ENCODE measurements around the gene PCED1B. TPM values are rescaled to one million over a fixed set of nuclear protein-coding genes. Genes with fewer than 3 reads are reported as not detected.

PCED1B gene
- total RNA-seq, 4 donors from 2014 or later: 1.2 to 2.5 (median 2.3) TPM; not detected in 1

DNA sequence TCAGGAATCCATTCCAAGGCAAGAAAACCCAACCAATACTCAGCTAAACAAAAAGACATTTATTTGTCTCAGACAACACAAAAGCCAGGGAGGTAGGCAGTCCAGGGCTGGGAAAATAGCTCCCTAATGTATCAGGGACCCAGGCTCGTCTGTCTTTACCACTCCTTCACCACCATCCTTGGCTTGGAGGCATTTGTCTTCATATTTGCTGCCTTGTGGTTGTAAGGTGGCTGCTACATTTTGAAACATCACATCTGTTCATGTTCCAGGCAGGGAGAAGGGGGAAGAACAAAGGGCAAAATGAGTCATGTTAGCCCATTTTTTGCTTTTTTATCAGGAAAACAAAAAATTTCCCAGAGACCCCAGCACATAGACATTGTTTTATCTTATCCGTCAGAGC lies 44.8 kb upstream of the PCED1B start:
- H3K27me3 ChIP-seq: no peaks in the 10 kb centered on the region
- no peak for DNase-seq
- H3K27ac ChIP-seq: no peak overlapping the region
- H3K4me3 ChIP-seq: no peak overlapping the region
- 69 to 74% methylated on average over 2 of the region's 2 CpGs for WGBS, 2 donors
- no peaks in the 10 kb centered on the region for H3K36me3 ChIP-seq
- no peaks in the 10 kb centered on the region for H3K9me3 ChIP-seq
- intact Hi-C loops (cut with DNase I): loop anchor here (10.0 kb wide), 1 partner anchor 360 kb away; no protein-coding TSS in a partner anchor
- no peak for TF ChIP-seq POLR2A (IDR thresholded peaks at IDR 0.05)
- TF ChIP-seq, protein P1, sequence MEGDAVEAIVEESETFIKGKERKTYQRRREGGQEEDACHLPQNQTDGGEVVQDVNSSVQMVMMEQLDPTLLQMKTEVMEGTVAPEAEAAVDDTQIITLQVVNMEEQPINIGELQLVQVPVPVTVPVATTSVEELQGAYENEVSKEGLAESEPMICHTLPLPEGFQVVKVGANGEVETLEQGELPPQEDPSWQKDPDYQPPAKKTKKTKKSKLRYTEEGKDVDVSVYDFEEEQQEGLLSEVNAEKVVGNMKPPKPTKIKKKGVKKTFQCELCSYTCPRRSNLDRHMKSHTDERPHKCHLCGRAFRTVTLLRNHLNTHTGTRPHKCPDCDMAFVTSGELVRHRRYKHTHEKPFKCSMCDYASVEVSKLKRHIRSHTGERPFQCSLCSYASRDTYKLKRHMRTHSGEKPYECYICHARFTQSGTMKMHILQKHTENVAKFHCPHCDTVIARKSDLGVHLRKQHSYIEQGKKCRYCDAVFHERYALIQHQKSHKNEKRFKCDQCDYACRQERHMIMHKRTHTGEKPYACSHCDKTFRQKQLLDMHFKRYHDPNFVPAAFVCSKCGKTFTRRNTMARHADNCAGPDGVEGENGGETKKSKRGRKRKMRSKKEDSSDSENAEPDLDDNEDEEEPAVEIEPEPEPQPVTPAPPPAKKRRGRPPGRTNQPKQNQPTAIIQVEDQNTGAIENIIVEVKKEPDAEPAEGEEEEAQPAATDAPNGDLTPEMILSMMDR (IDR thresholded peaks at IDR 0.05): no peak
- peaks cover 0 to 21% (median 0%) of the 10 kb centered on the region in 3 donors for H3K4me1 ChIP-seq

DNA sequence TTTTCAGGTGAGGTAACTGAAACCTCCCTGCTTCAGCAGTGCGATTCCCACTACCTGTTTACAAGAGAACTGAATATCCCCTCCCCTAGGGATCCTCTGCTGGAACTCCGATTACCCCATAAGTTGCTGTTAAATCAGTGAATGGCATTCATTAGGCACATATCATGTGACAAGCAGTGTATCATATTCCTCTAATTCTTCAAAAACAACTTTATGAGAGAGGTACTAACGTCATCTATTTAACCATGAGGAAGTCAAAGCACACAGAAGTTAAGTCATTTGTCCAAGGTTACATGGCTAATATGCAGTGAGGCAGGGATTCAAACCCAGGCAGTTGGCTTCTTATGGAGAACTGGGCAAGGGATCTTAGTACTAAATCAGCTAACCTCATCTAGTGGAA lies 43.9 kb upstream of the PCED1B start:
- 63 to 97% methylated on average over 3 of the region's 3 CpGs for WGBS, 2 donors
- intact Hi-C loops (cut with DNase I): loop anchor here (10.0 kb wide), 1 partner anchor 359 kb away; no protein-coding TSS in a partner anchor
- H3K9me3 ChIP-seq: no peaks in the 10 kb centered on the region

DNA sequence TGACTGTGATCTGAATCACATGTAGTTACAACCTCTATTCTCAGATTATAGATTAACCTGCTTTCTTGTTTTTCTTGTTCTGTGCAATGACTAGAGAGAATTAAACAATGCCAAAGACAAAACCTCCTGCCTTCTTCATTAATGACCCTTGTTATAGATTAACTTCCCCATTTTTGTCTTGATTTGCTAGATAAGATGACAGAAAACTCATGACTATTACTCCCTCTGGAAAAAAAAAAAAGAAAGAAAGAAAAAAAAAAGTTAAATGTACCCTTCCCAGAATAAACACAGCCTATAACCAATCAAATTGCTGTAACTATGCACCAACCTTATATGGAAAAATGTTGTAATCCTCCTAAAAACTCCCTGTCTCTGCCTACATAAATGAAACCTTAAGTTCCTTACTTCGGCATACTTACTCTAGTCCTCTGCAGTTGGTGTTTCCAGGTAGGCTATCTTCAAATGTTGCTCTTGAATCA lies 41.1 kb upstream of the PCED1B start:
- no peak overlapping the region for H3K4me3 ChIP-seq
- intact Hi-C loops (cut with DNase I): loop anchor here (10.0 kb wide), 1 partner anchor 356 kb away; no protein-coding TSS in a partner anchor
- peaks cover 0 to 15% (median 0%) of the 10 kb centered on the region in 3 donors for H3K4me1 ChIP-seq
- H3K9me3 ChIP-seq: no peaks in the 10 kb centered on the region
- no peak for TF ChIP-seq POLR2A (IDR thresholded peaks at IDR 0.05)
- TF ChIP-seq, protein P1 (IDR thresholded peaks at IDR 0.05): no peak
- no peak overlapping the region for H3K27ac ChIP-seq
- no peaks in the 10 kb centered on the region for H3K27me3 ChIP-seq
- DNase-seq: no peak
- no peaks in the 10 kb centered on the region for H3K36me3 ChIP-seq
- WGBS, 2 donors: 78 to 83% methylated on average over 1 of the region's 1 CpG

More for the DNA sequence above, 43.9 kb upstream of the PCED1B start:
- no peak overlapping the region for H3K4me3 ChIP-seq
- no peaks in the 10 kb centered on the region for H3K36me3 ChIP-seq
- H3K27me3 ChIP-seq: no peaks in the 10 kb centered on the region
- peaks cover 0 to 21% (median 0%) of the 10 kb centered on the region in 3 donors for H3K4me1 ChIP-seq
- no peak for DNase-seq
- TF ChIP-seq POLR2A (IDR thresholded peaks at IDR 0.05): no peak
- TF ChIP-seq, protein P1 (IDR thresholded peaks at IDR 0.05): no peak
- H3K27ac ChIP-seq: no peak overlapping the region

DNA sequence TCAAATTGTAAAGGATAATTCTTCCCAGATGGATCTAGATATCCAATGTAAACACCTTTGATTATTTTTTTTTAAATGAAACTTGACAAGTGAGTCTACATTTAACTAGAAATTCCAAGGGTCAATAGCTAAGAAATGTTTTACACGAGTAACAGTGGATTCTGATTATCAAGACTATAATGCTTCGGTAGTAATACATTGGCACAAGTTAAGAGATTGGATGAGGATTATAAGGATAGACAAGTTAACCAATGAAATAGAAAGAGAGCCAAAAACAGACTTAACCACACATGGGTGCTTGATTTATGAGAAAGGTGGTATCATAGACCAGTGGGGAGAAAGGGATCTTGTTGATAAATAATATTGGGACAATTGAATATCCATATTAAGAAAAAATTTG lies 40.3 kb upstream of the PCED1B start:
- Histone ChIP-seq H3K27me3 (no peaks in the 10 kb centered on the region), H3K4me1 (peaks cover 0 to 15% (median 0%) of the 10 kb centered on the region in 3 donors), H3K27ac (no peak overlapping the region), H3K36me3 (no peaks in the 10 kb centered on the region), H3K9me3 (no peaks in the 10 kb centered on the region), H3K4me3 (no peak overlapping the region)
- DNase-seq: no peak
- TF ChIP-seq, protein P1 (IDR thresholded peaks at IDR 0.05): no peak
- no peak for TF ChIP-seq POLR2A (IDR thresholded peaks at IDR 0.05)
- WGBS, 2 donors: 76 to 83% methylated on average over 2 of the region's 2 CpGs
- intact Hi-C loops (cut with DNase I): loop anchor here (10.0 kb wide), 1 partner anchor 356 kb away; no protein-coding TSS in a partner anchor

DNA sequence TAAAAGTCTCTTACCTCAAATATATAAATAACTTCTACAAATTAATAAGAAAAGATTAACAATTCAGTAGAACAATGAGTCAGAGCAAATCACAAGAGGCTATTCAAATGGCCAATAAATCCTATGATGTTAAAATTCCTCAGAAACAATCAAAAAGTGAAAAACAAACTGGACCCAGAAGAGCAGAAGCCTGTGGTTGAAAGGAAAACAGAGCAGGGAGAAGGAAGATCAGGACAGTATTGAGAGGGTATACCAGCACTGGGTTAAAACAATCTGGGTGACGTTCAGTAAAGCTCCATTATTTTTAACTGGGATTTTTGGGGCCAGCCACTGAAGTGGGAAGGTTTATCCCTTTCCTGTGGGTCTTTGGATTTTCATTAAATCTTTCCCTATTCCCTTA lies 39.7 kb upstream of the PCED1B start:
- TF ChIP-seq POLR2A (IDR thresholded peaks at IDR 0.05): no peak
- TF ChIP-seq, protein P1 (IDR thresholded peaks at IDR 0.05): no peak
- Histone ChIP-seq H3K27me3 (no peaks in the 10 kb centered on the region), H3K36me3 (no peaks in the 10 kb centered on the region), H3K9me3 (no peaks in the 10 kb centered on the region), H3K4me1 (peaks cover 0 to 11% (median 0%) of the 10 kb centered on the region in 3 donors), H3K27ac (no peak overlapping the region), H3K4me3 (no peak overlapping the region)
- intact Hi-C loops (cut with DNase I): loop anchor here (10.0 kb wide), 1 partner anchor 355 kb away; no protein-coding TSS in a partner anchor
- DNase-seq: no peak
- WGBS, 2 donors: 73 to 91% methylated on average over 1 of the region's 1 CpG
